BLaER1 treated with 17β-estradiol and CSF1 and Interleukin-3, amounts not matched to agents 10 nM and 100 nM (cell line): ENCODE data around the gene GRID1.

Experiments used
- H3K27ac ChIP-seq, 11 experiments: shearing (Covaris generic); formaldehyde crosslinking; 2 replicates each; pipeline ENCODE4 v1.8.1; 2022
- H3K27me3 ChIP-seq, 11 experiments: shearing (Covaris generic); formaldehyde crosslinking; 2 replicates each; pipeline ENCODE4 v1.8.1; 2022
- H3K36me3 ChIP-seq, 11 experiments: shearing (Covaris generic); formaldehyde crosslinking; 2 replicates each; pipeline ENCODE4 v1.8.1; 2022
- H3K4me1 ChIP-seq, 10 experiments: shearing (Covaris generic); formaldehyde crosslinking; 2 replicates each; pipeline ENCODE4 v1.8.1; 2022
- H3K4me2 ChIP-seq, 11 experiments: shearing (Covaris generic); formaldehyde crosslinking; 2 replicates each; pipeline ENCODE4 v1.8.1; 2022
- H3K4me3 ChIP-seq, 10 experiments: shearing (Covaris generic); formaldehyde crosslinking; 2 replicates each; pipeline ENCODE4 v1.8.1; 2022
- H3K9ac ChIP-seq, 11 experiments: shearing (Covaris generic); formaldehyde crosslinking; 2 replicates each; pipeline ENCODE4 v1.8.1; 2022
- H3K9me3 ChIP-seq, 11 experiments: shearing (Covaris generic); formaldehyde crosslinking; replicated peaks in 1 of 11; 2 replicates each; pipeline ENCODE4 v1.8.1; 2022
- H4K20me1 ChIP-seq, 11 experiments: shearing (Covaris generic); formaldehyde crosslinking; 2 replicates each; pipeline ENCODE4 v1.8.1; 2022
- Cebpa-rat ChIP-seq, 11 experiments: shearing (Covaris generic); IDR thresholded peaks; 2 replicates each; pipeline ENCODE4 v1.8.1; 2022

Gene GRID1

DNA sequence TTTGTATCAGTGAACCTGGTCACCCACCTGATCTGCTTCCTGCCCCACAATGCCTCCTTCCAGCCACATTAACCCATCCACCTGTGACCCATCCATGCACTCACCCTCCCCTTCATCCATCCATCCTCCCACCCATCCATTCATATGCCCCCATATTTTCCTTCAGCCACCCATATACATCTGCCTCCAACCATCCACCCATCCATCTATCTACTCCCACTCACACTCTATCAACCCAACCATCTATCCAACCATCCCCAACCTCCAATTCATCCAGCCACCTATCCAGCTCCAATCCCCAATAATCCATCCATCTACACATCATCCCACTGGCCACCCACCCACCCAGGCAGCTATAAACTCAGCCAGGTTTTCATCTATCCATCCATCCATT, 51.0 kb downstream of the GRID1 start:
- H3K27me3 ChIP-seq, result no peaks in the 10 kb centered on the region
- H3K36me3 ChIP-seq, result no peaks in the 10 kb centered on the region
- no peak overlapping the region for H3K9ac ChIP-seq
- TF ChIP-seq Cebpa-rat (IDR thresholded peaks at IDR 0.05), result no peak
- H3K27ac ChIP-seq, result no peak overlapping the region
- no peaks in the 10 kb centered on the region; a peak in 1 of 22 replicates for H4K20me1 ChIP-seq
- 0 out of 20 replicates have a peak, but pooled peaks cover 0 to 3% (median 0%) of the 10 kb centered on the region in 10 experiments for H3K4me1 ChIP-seq
- H3K4me2 ChIP-seq, result no peak overlapping the region
- no peak overlapping the region for H3K4me3 ChIP-seq
- H3K9me3 ChIP-seq, result no peaks in the 10 kb centered on the region

DNA sequence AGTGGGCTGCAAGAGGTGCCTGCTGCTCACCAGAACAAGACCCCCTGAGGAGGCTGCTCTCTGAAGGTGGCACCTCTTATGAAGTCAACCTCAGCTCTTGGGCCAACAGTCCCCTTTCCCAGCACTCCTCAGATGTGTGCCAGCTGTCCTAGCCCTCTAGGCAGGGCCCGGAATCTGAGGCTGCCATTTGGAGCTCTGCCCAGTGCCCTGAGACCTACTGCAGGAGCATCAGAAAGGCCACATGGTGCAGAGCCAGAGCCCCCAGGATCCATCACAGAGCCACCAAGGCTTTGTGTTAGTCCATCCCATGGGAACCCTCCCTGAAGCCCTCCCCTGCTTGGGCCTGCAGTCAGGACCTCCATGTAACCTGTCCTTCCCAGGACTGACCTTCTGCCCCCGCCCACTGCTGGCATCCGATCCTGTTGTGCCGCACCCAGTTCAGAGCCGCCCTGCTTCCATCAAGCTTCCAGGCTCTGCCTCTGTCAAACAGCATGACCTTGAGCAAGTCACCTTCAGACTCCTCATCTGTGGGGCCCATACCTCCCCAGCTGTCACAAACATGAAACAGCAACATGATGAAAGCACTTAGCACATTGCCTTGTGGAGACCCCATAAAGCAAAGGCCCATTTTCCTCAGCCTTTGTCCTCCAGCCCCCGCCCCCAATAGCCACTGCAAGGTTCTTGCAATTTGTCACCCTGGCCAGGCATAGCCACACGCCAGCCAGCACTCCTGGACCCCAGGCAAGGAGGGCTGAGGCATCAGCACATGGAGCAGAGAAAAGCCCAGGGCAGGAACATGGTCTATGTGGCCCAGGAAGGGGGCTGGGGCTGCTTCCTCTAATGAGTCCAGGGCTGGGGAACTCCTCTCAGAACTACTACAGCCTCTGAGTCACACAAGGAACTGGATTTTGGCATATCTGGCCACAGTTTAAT, 51.7 kb downstream of the GRID1 start:
- no peak for TF ChIP-seq Cebpa-rat (IDR thresholded peaks at IDR 0.05)
- Histone ChIP-seq H3K4me3 (no peak overlapping the region), H4K20me1 (no peaks in the 10 kb centered on the region; a peak in 2 of 22 replicates), H3K36me3 (no peaks in the 10 kb centered on the region), H3K4me2 (no peak overlapping the region), H3K27me3 (no peaks in the 10 kb centered on the region), H3K4me1 (0 out of 20 replicates have a peak, but pooled peaks cover 0 to 3% (median 0%) of the 10 kb centered on the region in 10 experiments), H3K9ac (no peak overlapping the region), H3K9me3 (no peaks in the 10 kb centered on the region), H3K27ac (no peak overlapping the region)

DNA sequence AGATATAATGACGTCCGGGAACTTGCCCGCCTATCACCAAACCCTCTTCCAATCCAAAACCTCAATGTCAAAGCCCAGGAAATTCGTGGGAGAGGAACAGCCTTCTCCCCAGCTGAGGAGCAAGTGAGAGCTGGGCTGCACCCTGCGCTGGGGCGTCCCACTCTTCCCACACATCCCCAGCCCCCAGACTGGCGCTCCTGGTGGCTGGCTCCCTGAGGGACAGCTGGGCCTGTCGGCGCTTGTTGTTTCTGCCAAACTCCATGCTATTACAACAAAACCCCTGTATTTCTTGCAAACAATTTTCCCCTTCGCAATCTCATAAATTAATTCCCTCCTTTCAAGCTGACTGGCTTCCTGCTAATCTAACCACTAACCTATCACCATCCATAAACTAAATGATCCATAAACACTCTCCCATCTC, 53.0 kb downstream of the GRID1 start:
- Histone ChIP-seq H3K9ac (no peak overlapping the region), H3K27ac (no peak overlapping the region), H3K36me3 (no peaks in the 10 kb centered on the region), H3K4me2 (no peak overlapping the region), H4K20me1 (no peaks in the 10 kb centered on the region; a peak in 2 of 22 replicates), H3K4me1 (0 out of 20 replicates have a peak, but pooled peaks cover 0 to 3% (median 0%) of the 10 kb centered on the region in 10 experiments), H3K4me3 (no peak overlapping the region), H3K9me3 (no peaks in the 10 kb centered on the region), H3K27me3 (no peaks in the 10 kb centered on the region)
- TF ChIP-seq Cebpa-rat (IDR thresholded peaks at IDR 0.05), result no peak

DNA sequence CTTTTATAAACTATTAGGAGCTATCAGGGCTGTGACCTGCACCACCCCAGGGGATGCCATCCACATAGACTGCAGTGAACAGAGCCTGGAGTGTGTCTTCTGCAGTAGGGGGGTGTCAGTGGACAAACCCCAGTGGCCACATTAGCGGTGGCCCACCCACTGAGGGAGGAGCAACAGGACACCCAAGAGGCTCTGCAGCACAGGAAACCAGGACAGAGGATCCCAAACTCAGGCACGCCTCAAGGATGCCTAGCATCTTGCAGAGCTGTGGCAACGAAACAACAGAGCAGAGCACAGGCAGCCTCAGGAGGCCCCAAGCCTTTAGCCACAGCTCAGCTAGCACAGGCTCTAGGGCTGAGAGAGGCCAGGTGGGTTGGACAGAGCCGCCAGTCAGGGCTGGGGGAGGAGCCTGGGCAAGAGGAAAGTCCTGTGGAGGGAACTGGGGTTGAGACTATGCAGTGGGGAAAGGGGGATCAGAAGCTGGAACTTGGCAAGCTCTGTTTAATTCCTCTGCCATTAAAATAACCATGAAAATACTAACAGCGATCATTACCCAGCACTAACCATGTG, 53.8 kb downstream of the GRID1 start:
- H3K9me3 ChIP-seq, result no peaks in the 10 kb centered on the region
- H3K27ac ChIP-seq, result no peak overlapping the region
- no peaks in the 10 kb centered on the region for H3K36me3 ChIP-seq
- H3K9ac ChIP-seq, result no peak overlapping the region
- H3K4me3 ChIP-seq, result no peak overlapping the region
- H3K4me1 ChIP-seq, result 0 out of 20 replicates have a peak, but pooled peaks cover 0 to 3% (median 0%) of the 10 kb centered on the region in 10 experiments
- TF ChIP-seq Cebpa-rat (IDR thresholded peaks at IDR 0.05), result no peak
- H3K4me2 ChIP-seq, result no peak overlapping the region
- peaks cover 0 to 4% (median 0%) of the 10 kb centered on the region in 11 experiments; a peak in 2 of 22 replicates for H4K20me1 ChIP-seq
- H3K27me3 ChIP-seq, result no peaks in the 10 kb centered on the region

DNA sequence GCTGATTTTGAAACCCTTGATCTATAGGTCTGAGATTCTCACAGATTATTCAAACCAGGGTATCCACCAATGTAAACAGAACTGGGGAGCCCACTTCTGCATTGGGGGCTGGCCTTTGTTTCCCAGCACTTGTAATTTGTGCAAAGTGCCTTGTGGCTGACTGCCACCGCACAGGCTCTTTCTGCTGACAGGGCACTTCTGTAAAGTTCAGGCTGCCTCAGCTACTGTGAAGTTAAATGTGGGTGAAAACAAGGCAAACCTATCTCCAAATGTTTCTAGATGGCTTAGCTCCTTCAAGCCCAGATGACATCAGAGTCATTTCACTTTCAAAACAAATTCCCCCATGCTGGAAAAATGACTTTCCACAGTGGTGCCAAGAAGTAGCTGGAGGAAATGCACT, 54.7 kb downstream of the GRID1 start:
- no peak for TF ChIP-seq Cebpa-rat (IDR thresholded peaks at IDR 0.05)
- Histone ChIP-seq H3K4me2 (no peak overlapping the region), H3K9me3 (no peaks in the 10 kb centered on the region), H3K4me1 (0 out of 20 replicates have a peak, but pooled peaks cover 0 to 3% (median 0%) of the 10 kb centered on the region in 10 experiments), H3K27ac (no peak overlapping the region), H3K9ac (no peak overlapping the region), H3K36me3 (no peaks in the 10 kb centered on the region), H3K27me3 (no peaks in the 10 kb centered on the region), H3K4me3 (no peak overlapping the region), H4K20me1 (peaks cover 0 to 4% (median 0%) of the 10 kb centered on the region in 11 experiments; a peak in 2 of 22 replicates)

DNA sequence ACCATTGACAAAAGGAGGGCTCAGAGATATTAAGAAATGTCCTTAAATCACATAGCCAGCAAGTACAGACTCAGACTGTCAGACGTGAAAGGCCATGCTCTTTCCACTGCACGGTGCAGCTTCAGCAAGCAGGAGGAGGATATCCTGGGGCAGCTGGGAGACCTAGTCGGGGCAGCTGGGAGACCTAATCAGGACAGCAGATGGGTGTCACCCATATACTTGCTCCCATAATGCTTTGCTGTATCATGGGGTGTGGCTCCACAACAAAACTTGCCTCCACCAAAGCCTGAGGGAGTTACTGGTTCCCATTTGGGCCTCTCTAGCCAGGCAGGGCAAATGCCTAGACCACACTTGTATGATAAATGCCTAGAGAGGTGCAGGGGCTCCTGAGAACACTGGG, 55.4 kb downstream of the GRID1 start:
- Histone ChIP-seq H4K20me1 (peaks cover 0 to 5% (median 0%) of the 10 kb centered on the region in 11 experiments; a peak in 3 of 22 replicates), H3K27ac (no peak overlapping the region), H3K27me3 (no peaks in the 10 kb centered on the region), H3K9ac (no peak overlapping the region), H3K4me1 (0 out of 20 replicates have a peak, but pooled peaks cover 0 to 3% (median 0%) of the 10 kb centered on the region in 10 experiments), H3K4me3 (no peak overlapping the region), H3K9me3 (no peaks in the 10 kb centered on the region), H3K4me2 (no peak overlapping the region), H3K36me3 (no peaks in the 10 kb centered on the region)
- no peak for TF ChIP-seq Cebpa-rat (IDR thresholded peaks at IDR 0.05)

DNA sequence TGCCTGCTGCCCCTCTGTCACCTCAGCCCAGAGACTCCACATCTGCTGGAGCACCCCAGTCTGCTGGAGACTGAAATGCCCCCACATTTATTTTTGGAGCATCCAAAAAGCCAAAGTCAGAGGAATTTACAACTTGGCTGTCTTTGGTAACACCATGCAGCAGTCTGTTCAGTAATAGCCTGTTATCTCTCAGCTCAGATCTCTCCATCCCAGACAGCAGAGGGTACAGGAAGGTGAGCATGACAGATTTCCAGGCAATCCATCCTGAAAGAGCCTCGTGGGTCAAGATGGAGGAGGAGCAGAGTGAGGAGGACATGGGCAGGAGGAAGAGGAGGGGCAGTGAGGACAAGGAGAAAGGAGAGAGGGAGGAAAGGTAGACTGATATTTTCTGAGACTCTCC, 55.9 kb downstream of the GRID1 start:
- Histone ChIP-seq H3K4me1 (peaks cover 0 to 7% (median 0%) of the 10 kb centered on the region in 10 experiments; a peak in 6 of 20 replicates), H3K4me3 (no peak overlapping the region), H3K9me3 (no peaks in the 10 kb centered on the region), H3K36me3 (no peaks in the 10 kb centered on the region), H3K27me3 (no peaks in the 10 kb centered on the region), H3K27ac (no peak overlapping the region), H3K4me2 (no peak overlapping the region), H4K20me1 (peaks cover 0 to 8% (median 0%) of the 10 kb centered on the region in 11 experiments; a peak in 4 of 22 replicates), H3K9ac (no peak overlapping the region)
- TF ChIP-seq Cebpa-rat (IDR thresholded peaks at IDR 0.05), result no peak

DNA sequence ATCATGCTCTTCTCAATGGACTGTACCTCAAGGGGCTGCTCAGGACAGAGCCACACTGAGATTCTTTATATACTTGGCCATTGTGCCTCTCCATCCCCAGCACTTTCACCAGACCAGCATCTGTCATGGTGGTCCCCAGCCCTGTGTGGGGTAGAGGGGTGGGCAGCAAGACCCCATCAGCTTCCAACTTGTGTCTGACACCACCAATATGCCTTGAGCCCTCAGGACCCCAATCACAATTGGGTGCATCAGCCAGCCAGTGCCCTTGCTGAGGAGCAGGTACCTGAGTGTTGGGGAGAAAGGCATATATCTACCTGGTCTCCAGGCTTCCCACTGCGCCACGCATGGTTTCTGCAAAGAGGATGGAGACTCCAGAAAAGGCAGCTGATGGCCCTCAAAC, 56.3 kb downstream of the GRID1 start:
- H3K4me1 ChIP-seq, result peaks cover 0 to 11% (median 2%) of the 10 kb centered on the region in 10 experiments; a peak in 6 of 20 replicates
- H3K27ac ChIP-seq, result no peak overlapping the region

DNA sequence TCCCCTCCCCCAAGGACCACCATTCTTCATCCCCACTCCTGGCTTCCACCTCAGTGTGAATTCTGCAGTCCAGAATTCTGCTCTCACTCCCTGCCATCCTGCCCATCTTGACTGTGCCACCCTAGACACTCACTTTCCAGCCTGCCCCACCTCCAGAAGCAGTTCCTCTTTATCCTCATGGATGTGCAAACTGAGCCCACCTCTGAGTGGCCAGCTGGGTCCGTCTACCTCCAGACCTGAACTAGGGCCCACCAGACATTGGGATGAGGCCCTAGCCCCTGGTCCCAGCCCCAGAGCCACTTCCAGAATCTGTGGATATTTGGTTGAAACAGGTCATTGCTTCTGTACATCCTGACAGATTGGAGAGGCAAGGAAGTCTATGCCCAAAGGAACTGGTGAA, 58.5 kb downstream of the GRID1 start:
- Histone ChIP-seq H3K27me3 (no peaks in the 10 kb centered on the region), H3K4me2 (no peak overlapping the region), H3K4me1 (peaks cover 0 to 13% (median 3%) of the 10 kb centered on the region in 10 experiments; a peak in 6 of 20 replicates), H3K9me3 (no peaks in the 10 kb centered on the region), H3K4me3 (no peak overlapping the region), H3K27ac (no peak overlapping the region), H3K9ac (no peak overlapping the region), H3K36me3 (no peaks in the 10 kb centered on the region), H4K20me1 (peaks cover 0 to 28% (median 0%) of the 10 kb centered on the region in 11 experiments; a peak in 4 of 22 replicates)
- TF ChIP-seq Cebpa-rat (IDR thresholded peaks at IDR 0.05), result no peak

More for the DNA sequence above, 56.3 kb downstream of the GRID1 start:
- Histone ChIP-seq H3K36me3 (no peaks in the 10 kb centered on the region), H3K4me3 (no peak overlapping the region), H3K9ac (no peak overlapping the region), H3K4me2 (no peak overlapping the region), H4K20me1 (peaks cover 0 to 12% (median 0%) of the 10 kb centered on the region in 11 experiments; a peak in 4 of 22 replicates), H3K27me3 (no peaks in the 10 kb centered on the region), H3K9me3 (no peaks in the 10 kb centered on the region)
- no peak for TF ChIP-seq Cebpa-rat (IDR thresholded peaks at IDR 0.05)
